DND-41 (cell line): ENCODE results near the gene ZBTB12.

Experiments
- EZH2 ChIP-seq: IDR thresholded peaks from 3 replicates; pipeline ENCODE4 v1.6.1; 2012; ENCODE audit warnings: borderline replicate concordance, low read depth, mild to moderate bottlenecking, moderate library complexity, low read length, inconsistent platforms; ENCODE audit not compliant: severe bottlenecking
- TF ChIP-seq, protein P1 (sequence below): IDR thresholded peaks from 2 replicates; pipeline ENCODE4 v1.5.1; 2012; ENCODE audit warnings: borderline replicate concordance, low read length, moderate library complexity, mild to moderate bottlenecking; ENCODE audit not compliant: poor library complexity, severe bottlenecking; ENCODE audit errors: extremely low read depth

GRCh38 chr6:31850765-31851484 lies 51.0 kb downstream of the ZBTB12 start:
- TF ChIP-seq, protein P1, sequence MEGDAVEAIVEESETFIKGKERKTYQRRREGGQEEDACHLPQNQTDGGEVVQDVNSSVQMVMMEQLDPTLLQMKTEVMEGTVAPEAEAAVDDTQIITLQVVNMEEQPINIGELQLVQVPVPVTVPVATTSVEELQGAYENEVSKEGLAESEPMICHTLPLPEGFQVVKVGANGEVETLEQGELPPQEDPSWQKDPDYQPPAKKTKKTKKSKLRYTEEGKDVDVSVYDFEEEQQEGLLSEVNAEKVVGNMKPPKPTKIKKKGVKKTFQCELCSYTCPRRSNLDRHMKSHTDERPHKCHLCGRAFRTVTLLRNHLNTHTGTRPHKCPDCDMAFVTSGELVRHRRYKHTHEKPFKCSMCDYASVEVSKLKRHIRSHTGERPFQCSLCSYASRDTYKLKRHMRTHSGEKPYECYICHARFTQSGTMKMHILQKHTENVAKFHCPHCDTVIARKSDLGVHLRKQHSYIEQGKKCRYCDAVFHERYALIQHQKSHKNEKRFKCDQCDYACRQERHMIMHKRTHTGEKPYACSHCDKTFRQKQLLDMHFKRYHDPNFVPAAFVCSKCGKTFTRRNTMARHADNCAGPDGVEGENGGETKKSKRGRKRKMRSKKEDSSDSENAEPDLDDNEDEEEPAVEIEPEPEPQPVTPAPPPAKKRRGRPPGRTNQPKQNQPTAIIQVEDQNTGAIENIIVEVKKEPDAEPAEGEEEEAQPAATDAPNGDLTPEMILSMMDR, result no peak
- no peak for TF ChIP-seq EZH2
